Measurements from ENCODE around the gene CD2.

GRCh38 chr1:116807394-116808199 lies 53.4 kb downstream of the CD2 start:
- TF ChIP-seq, protein P1, sequence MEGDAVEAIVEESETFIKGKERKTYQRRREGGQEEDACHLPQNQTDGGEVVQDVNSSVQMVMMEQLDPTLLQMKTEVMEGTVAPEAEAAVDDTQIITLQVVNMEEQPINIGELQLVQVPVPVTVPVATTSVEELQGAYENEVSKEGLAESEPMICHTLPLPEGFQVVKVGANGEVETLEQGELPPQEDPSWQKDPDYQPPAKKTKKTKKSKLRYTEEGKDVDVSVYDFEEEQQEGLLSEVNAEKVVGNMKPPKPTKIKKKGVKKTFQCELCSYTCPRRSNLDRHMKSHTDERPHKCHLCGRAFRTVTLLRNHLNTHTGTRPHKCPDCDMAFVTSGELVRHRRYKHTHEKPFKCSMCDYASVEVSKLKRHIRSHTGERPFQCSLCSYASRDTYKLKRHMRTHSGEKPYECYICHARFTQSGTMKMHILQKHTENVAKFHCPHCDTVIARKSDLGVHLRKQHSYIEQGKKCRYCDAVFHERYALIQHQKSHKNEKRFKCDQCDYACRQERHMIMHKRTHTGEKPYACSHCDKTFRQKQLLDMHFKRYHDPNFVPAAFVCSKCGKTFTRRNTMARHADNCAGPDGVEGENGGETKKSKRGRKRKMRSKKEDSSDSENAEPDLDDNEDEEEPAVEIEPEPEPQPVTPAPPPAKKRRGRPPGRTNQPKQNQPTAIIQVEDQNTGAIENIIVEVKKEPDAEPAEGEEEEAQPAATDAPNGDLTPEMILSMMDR (IDR thresholded peaks at IDR 0.05 in 4 of 5, conservative IDR thresholded peaks at IDR 0.05 in 1 of 5): no peak
- TF ChIP-seq POLR2A (IDR thresholded peaks at IDR 0.05): no peak
